ENCODE results near the gene EXOSC10. TPM values are rescaled to one million over a fixed set of nuclear protein-coding genes. Genes with fewer than 3 reads are reported as not detected.

Gene EXOSC10
- total and polyA plus RNA-seq, 2 of the 13 experiments (the other 11 are each of a cell fraction or from before 2014, with no cell fraction given) = 48.4 to 67.6 TPM

- H3K9ac ChIP-seq (ENCODE audit: insufficient read depth, low read depth, low read length) = peak within 1 kb of the TSS; percentile 91
- DNase-seq (ENCODE audit: low spot score) = peak; percentile 76
- H2AFZ ChIP-seq (ENCODE audit: low read length) = no peak within 1 kb of the TSS
- peak within 1 kb of the TSS; percentile 89 for H3K4me2 ChIP-seq (ENCODE audit: low read depth, low read length)
- POLR2A ChIA-PET = interaction anchor here (0.6 to 2.8 kb wide), 8 partner anchors 7 to 207 kb away, joined by 3 to 18 read pairs (median 3); partner anchors contain the start of genes EXOSC10, MASP2, MTOR and TARDBP
- ATAC-seq = peak; percentile 94
- peaks cover 5 to 33% of the 10 kb centered on the region in 2 experiments; a peak in 4 of 5 replicates for H3K36me3 ChIP-seq (replicated peaks in 1 of 2; ENCODE audit: control insufficient read depth in 1 of 2, insufficient read depth in 2 of 2, low read length in 2 of 2)
- BruUV-seq (replicated peaks) = TSS peak; percentile 87
- no peaks in the 10 kb centered on the region for H3K9me3 ChIP-seq (ENCODE audit: low read length)
- H3K27me3 ChIP-seq (ENCODE audit: control insufficient read depth in 1 of 2, insufficient read depth in 2 of 2, low read length in 2 of 2) = no peaks in the 10 kb centered on the region; a peak in 1 of 5 replicates
- H3K79me2 ChIP-seq (ENCODE audit: insufficient read depth, low read length) = peaks cover 16% of the 10 kb centered on the region
- peaks cover 30% of the 10 kb centered on the region for H3K4me1 ChIP-seq (ENCODE audit: insufficient read depth, low read length)
- in situ Hi-C loops (cut with HindIII; ENCODE audit: extremely low pct_ligation_motif_present, low pct_unique_long_range_greater_than_20kb) (no loop called here), intact Hi-C loops (cut with micrococcal nuclease; ENCODE audit: unreplicated experiment) (loop anchor here (1.0 to 2.0 kb wide), 2 partner anchors 23 to 39 kb away; partner anchors contain the start of gene EXOSC10)
- CTCF ChIA-PET (ENCODE audit: low intra/inter-chr PET ratio, low total read pairs) = interaction anchor here (1.5 kb wide), 1 partner anchor 23 kb away, joined by 5 read pairs; no protein-coding TSS in a partner anchor
- peak within 1 kb of the TSS; percentile 85 to 97 (median 86) for H3K4me3 ChIP-seq (replicated peaks in 1 of 3; ENCODE audit: insufficient read depth in 1 of 3, low read depth in 2 of 3, low read length in 3 of 3)
- peak within 1 kb of the TSS; percentile 77 for H3K27ac ChIP-seq (ENCODE audit: extremely low read length, insufficient read depth, low read length)
- no peaks in the 10 kb centered on the region for H4K20me1 ChIP-seq (ENCODE audit: insufficient read depth, low read length)
- FAIRE-seq = no peak
- WGBS (ENCODE audit: low lambda C conversion rate) = 2% methylated on average over 15 of the region's 83 CpGs
- TF ChIP-seq ZFP41 (CRISPR knock-in tag; IDR thresholded peaks at IDR 0.05; ENCODE audit: borderline replicate concordance) = no peak
- TF ChIP-seq ONECUT2 (CRISPR knock-in tag; IDR thresholded peaks at IDR 0.05) = no peak
- TF ChIP-seq, protein P1, sequence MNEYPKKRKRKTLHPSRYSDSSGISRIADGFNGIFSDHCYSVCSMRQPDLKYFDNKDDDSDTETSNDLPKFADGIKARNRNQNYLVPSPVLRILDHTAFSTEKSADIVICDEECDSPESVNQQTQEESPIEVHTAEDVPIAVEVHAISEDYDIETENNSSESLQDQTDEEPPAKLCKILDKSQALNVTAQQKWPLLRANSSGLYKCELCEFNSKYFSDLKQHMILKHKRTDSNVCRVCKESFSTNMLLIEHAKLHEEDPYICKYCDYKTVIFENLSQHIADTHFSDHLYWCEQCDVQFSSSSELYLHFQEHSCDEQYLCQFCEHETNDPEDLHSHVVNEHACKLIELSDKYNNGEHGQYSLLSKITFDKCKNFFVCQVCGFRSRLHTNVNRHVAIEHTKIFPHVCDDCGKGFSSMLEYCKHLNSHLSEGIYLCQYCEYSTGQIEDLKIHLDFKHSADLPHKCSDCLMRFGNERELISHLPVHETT (CRISPR knock-in tag; conservative IDR thresholded peaks at IDR 0.05) = peak; percentile 78; the same call in 1 of the 2 replicates
- 0 out of 2 replicates have a peak, but pooled peaks have one; percentile 29 for TF ChIP-seq FOXK1 (CRISPR knock-in tag; IDR thresholded peaks at IDR 0.05; ENCODE audit: borderline replicate concordance, low read depth)
- no peak for TF ChIP-seq PRDM10 (CRISPR knock-in tag; IDR thresholded peaks at IDR 0.05; ENCODE audit: low read depth)
- no peak for TF ChIP-seq ZNF781 (CRISPR knock-in tag; IDR thresholded peaks at IDR 0.05; ENCODE audit: borderline replicate concordance, not compliant biosample characterization)
- peak; percentile 68 for TF ChIP-seq POLR2AphosphoS5 (IDR thresholded peaks at IDR 0.05; ENCODE audit: low read depth, low read length)
- TF ChIP-seq GABPA (IDR thresholded peaks at IDR 0.05; ENCODE audit: low read depth, low read length) = peak; percentile 65
- TF ChIP-seq GABPA (CRISPR knock-in tag; IDR thresholded peaks at IDR 0.05; ENCODE audit: low read depth) = peak; percentile 47; the same call in 1 of the 2 replicates
- TF ChIP-seq POGZ (CRISPR knock-in tag; IDR thresholded peaks at IDR 0.05) = no peak
- peak; percentile 86 for TF ChIP-seq SP2 (CRISPR knock-in tag; IDR thresholded peaks at IDR 0.05)
- no peak for TF ChIP-seq E2F1 (CRISPR knock-in tag; IDR thresholded peaks at IDR 0.05)
- TF ChIP-seq TBX2 (CRISPR knock-in tag; IDR thresholded peaks at IDR 0.05; ENCODE audit: borderline replicate concordance) = no peak
- TF ChIP-seq ZNF20 (CRISPR knock-in tag; IDR thresholded peaks at IDR 0.05) = no peak
- no peak; the same call in 1 of the 2 replicates for TF ChIP-seq SAFB2 (CRISPR knock-in tag; IDR thresholded peaks at IDR 0.05; ENCODE audit: borderline replicate concordance, low read depth)
- peak; percentile 60; the same call in 1 of the 2 replicates for TF ChIP-seq BATF2 (CRISPR knock-in tag; IDR thresholded peaks at IDR 0.05)
These were observed 39.5 kb downstream of the EXOSC10 start, which contains the start of gene SRM for GRCh38 chr1:11059968-11060830. Gene SRM, minus strand, starts transcription at chr1:11060018. Its CDS starts 75 bp downstream, at chr1:11059943.

Measured in HepG2 (cell line).